Lower lobe of right lung (tissue), 2 donors: ENCODE data around the gene LIX1. TPM values are rescaled to one million over a fixed set of nuclear protein-coding genes. Genes with fewer than 3 reads are reported as not detected.

Experiments used
- ATAC-seq, 2 donors: fragments of 200-7000 bp; cut with Tn5 transposase; one replicate each; pipeline ENCODE4 v1.9.1; 2020 to 2022; ENCODE audit warnings: mild to moderate bottlenecking in 2 of 2, moderate library complexity in 2 of 2
- DNase-seq: peaks from one replicate; pipeline ENCODE4 v3.0.0-alpha.2; 2020
- H3K27ac ChIP-seq: fragments of 200-600 bp; one replicate; pipeline ENCODE4 v1.8.0; 2022
- H3K27me3 ChIP-seq: fragments of 200-600 bp; one replicate; pipeline ENCODE4 v1.8.0; 2022; ENCODE audit warnings: low read depth
- H3K36me3 ChIP-seq: fragments of 200-600 bp; one replicate; pipeline ENCODE4 v1.8.0; 2022; ENCODE audit warnings: mild to moderate bottlenecking
- H3K4me1 ChIP-seq: fragments of 200-600 bp; one replicate; pipeline ENCODE4 v1.8.0; 2022
- H3K4me3 ChIP-seq: fragments of 200-600 bp; one replicate; pipeline ENCODE4 v1.8.0; 2022; ENCODE audit warnings: mild to moderate bottlenecking
- H3K9me3 ChIP-seq: fragments of 200-600 bp; one replicate; pipeline ENCODE4 v1.8.0; 2022
- CTCF ChIP-seq: fragments of 200-600 bp; IDR thresholded peaks from one replicate; pipeline ENCODE4 v1.8.0; 2022; ENCODE audit warnings: antibody characterized with exemption, mild to moderate bottlenecking
- intact Hi-C: fragments of 100-400 bp; cut with DNase I; formaldehyde crosslinking; loops from one replicate; pipeline ENCODE4 v1.11.0; 2022
- total RNA-seq: library from RNA; stranded (reverse); fragmentation: NEBNext Ultra II Directional; extraction: Animal tissue kit (Norgen Biotek cat#: 25700); gene quantifications from one replicate; pipeline ENCODE4 v1.2.1, GENCODE V29; 2021
- donor health status: DM: no; HTN: yes; CAD: no; lungs with severe emphysema.

LIX1 gene
- total RNA-seq, 1 donor from 2014 or later: not detected

GRCh38 chr5:97157689-97158088 lies 15.3 kb upstream of the LIX1 start:
- peaks cover 29% of the 10 kb centered on the region for H3K36me3 ChIP-seq
- no peaks in the 10 kb centered on the region for H3K4me1 ChIP-seq
- H3K27ac ChIP-seq: no peak overlapping the region
- intact Hi-C loops: no loop called here
- peaks cover 7% of the 10 kb centered on the region for H3K9me3 ChIP-seq
- ATAC-seq: no peak
- H3K27me3 ChIP-seq: no peaks in the 10 kb centered on the region
- H3K4me3 ChIP-seq: no peak overlapping the region
- DNase-seq: no peak
- no peak for TF ChIP-seq CTCF

GRCh38 chr5:97151370-97151769 lies 9.0 kb upstream of the LIX1 start:
- H3K9me3 ChIP-seq: no peaks in the 10 kb centered on the region
- ATAC-seq (no peak), DNase-seq (no peak)
- no peak overlapping the region for H3K27ac ChIP-seq
- TF ChIP-seq CTCF: no peak
- no peak overlapping the region for H3K4me3 ChIP-seq
- intact Hi-C loops: no loop called here
- H3K27me3 ChIP-seq: no peaks in the 10 kb centered on the region
- H3K4me1 ChIP-seq: no peaks in the 10 kb centered on the region
- H3K36me3 ChIP-seq: no peaks in the 10 kb centered on the region

DNA sequence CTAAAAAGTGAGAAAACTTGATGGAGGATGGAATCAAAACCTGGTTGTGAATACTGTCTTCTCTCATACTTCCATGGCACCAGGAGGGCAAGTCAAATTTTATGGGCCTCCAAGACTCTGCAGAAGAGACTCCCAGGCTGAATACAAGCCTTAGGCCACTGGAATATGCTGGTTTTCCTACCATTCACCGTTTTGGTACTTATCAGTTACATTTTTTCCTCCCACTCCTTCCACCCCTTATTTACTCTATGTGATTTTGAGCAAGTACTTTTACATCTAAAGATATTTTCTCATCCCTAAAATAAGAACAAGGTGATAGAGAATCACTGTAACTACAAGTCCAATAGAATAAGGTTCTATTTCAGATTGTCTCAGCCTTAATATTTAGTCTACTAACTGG lies 8.0 kb upstream of the LIX1 start:
- H3K27me3 ChIP-seq: no peaks in the 10 kb centered on the region
- no peak overlapping the region for H3K27ac ChIP-seq
- H3K4me3 ChIP-seq: no peak overlapping the region
- H3K4me1 ChIP-seq: no peaks in the 10 kb centered on the region
- no peak for DNase-seq
- H3K9me3 ChIP-seq: no peaks in the 10 kb centered on the region
- TF ChIP-seq CTCF: no peak
- ATAC-seq: no peak
- intact Hi-C loops: no loop called here
- no peaks in the 10 kb centered on the region for H3K36me3 ChIP-seq

- intact Hi-C loops: no loop called here
- no peak overlapping the region for H3K27ac ChIP-seq
- no peak overlapping the region for H3K4me3 ChIP-seq
- H3K27me3 ChIP-seq: no peaks in the 10 kb centered on the region
- no peak for DNase-seq
- no peaks in the 10 kb centered on the region for H3K9me3 ChIP-seq
- no peaks in the 10 kb centered on the region for H3K4me1 ChIP-seq
- H3K36me3 ChIP-seq: no peaks in the 10 kb centered on the region
- no peak for ATAC-seq
- no peak for TF ChIP-seq CTCF
Measured at GRCh38 chr5:97149709-97150108, 7.3 kb upstream of the LIX1 start.

DNA sequence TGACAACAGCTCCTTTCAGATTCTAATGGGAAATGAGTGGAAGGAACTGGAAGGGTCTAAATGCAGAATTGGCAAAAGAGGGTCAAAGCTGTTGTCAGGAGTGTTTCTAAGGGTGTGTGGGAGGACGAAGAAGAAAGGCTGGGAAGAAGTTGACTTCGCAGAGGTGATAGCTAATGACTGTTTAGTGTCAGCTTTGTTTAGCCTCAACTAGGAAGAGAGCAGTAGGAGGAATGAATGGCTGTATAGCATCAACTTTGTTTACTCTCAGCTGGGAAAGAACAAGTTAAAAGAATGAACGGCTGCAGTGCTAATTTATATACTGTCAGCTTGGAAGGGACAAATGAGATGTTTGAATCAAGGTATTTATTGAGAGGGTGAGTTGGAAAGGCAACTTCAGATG lies 5.9 kb upstream of the LIX1 start:
- no peak overlapping the region for H3K4me3 ChIP-seq
- no peaks in the 10 kb centered on the region for H3K27me3 ChIP-seq
- TF ChIP-seq CTCF: no peak
- DNase-seq: no peak
- no peak overlapping the region for H3K27ac ChIP-seq
- intact Hi-C loops: no loop called here
- no peaks in the 10 kb centered on the region for H3K9me3 ChIP-seq
- no peak for ATAC-seq
- no peaks in the 10 kb centered on the region for H3K4me1 ChIP-seq
- no peaks in the 10 kb centered on the region for H3K36me3 ChIP-seq

- no peaks in the 10 kb centered on the region for H3K9me3 ChIP-seq
- ATAC-seq: no peak
- TF ChIP-seq CTCF: no peak
- H3K27me3 ChIP-seq: no peaks in the 10 kb centered on the region
- DNase-seq: no peak
- intact Hi-C loops: no loop called here
- H3K27ac ChIP-seq: no peak overlapping the region
- H3K36me3 ChIP-seq: no peaks in the 10 kb centered on the region
- H3K4me3 ChIP-seq: no peak overlapping the region
- no peaks in the 10 kb centered on the region for H3K4me1 ChIP-seq
Measured at GRCh38 chr5:97143704-97144103, 1.3 kb upstream of the LIX1 start.
